ENCODE measurements around the gene MYNN. TPM values are rescaled to one million over a fixed set of nuclear protein-coding genes. Genes with fewer than 3 reads are reported as not detected.
"Not testable (repeated sequence)": the region's sequence is repeated elsewhere in the genome, so short reads cannot be mapped to it uniquely, and the experiment has no call there.

MYNN gene
- 10 to 100 TPM; 13.1 to 15.4 TPM for total RNA-seq
- 10 to 100 TPM; 28.7 to 36.3 (median 33.2) TPM for polyA plus RNA-seq (ENCODE audit: insufficient read length in 6 of 6)
- long read RNA-seq, donor 1, full-length matches to known transcripts = 3 of 17 reads
- long read RNA-seq, donor 1, partial matches to known transcripts = 14 of 17 reads
- long read RNA-seq, donor 1, other reads (novel, unspliced or antisense) = 0 of 17 reads
- long read RNA-seq, donor 2, full-length matches to known transcripts = 4 of 15 reads
- long read RNA-seq, donor 2, partial matches to known transcripts = 11 of 15 reads
- long read RNA-seq, donor 2, other reads (novel, unspliced or antisense) = 0 of 15 reads
- long read RNA-seq, donor 3, full-length matches to known transcripts = 6 of 6 reads
- long read RNA-seq, donor 3, partial matches to known transcripts = 0 of 6 reads
- long read RNA-seq, donor 3, other reads (novel, unspliced or antisense) = 0 of 6 reads
- long read RNA-seq, donor 4, full-length matches to known transcripts = 3 of 7 reads
- long read RNA-seq, donor 4, partial matches to known transcripts = 1 of 7 reads
- long read RNA-seq, donor 4, other reads (novel, unspliced or antisense) = 3 of 7 reads
- long read RNA-seq, donor 5, full-length matches to known transcripts = 2 of 2 reads
- long read RNA-seq, donor 5, partial matches to known transcripts = 0 of 2 reads
- long read RNA-seq, donor 5, other reads (novel, unspliced or antisense) = 0 of 2 reads
- long read RNA-seq, donor 6, full-length matches to known transcripts = 7 of 7 reads
- long read RNA-seq, donor 6, partial matches to known transcripts = 0 of 7 reads
- long read RNA-seq, donor 6, other reads (novel, unspliced or antisense) = 0 of 7 reads
- long read RNA-seq, donor 7, full-length matches to known transcripts = 5 of 5 reads
- long read RNA-seq, donor 7, partial matches to known transcripts = 0 of 5 reads
- long read RNA-seq, donor 7, other reads (novel, unspliced or antisense) = 0 of 5 reads
- long read RNA-seq, donor 8, full-length matches to known transcripts = 6 of 11 reads
- long read RNA-seq, donor 8, partial matches to known transcripts = 5 of 11 reads
- long read RNA-seq, donor 8, other reads (novel, unspliced or antisense) = 0 of 11 reads
- long read RNA-seq, donor 9 = 0 reads
- long read RNA-seq, donor 10, full-length matches to known transcripts = 2 of 3 reads
- long read RNA-seq, donor 10, partial matches to known transcripts = 1 of 3 reads
- long read RNA-seq, donor 10, other reads (novel, unspliced or antisense) = 0 of 3 reads
- long read RNA-seq, donor 11, full-length matches to known transcripts = 2 of 2 reads
- long read RNA-seq, donor 11, partial matches to known transcripts = 0 of 2 reads
- long read RNA-seq, donor 11, other reads (novel, unspliced or antisense) = 0 of 2 reads
- long read RNA-seq, donor 12, full-length matches to known transcripts = 2 of 2 reads
- long read RNA-seq, donor 12, partial matches to known transcripts = 0 of 2 reads
- long read RNA-seq, donor 12, other reads (novel, unspliced or antisense) = 0 of 2 reads

GRCh38 chr3:169772897-169773816 is at the start of gene MYNN:
MYNN (plus strand) TSS chr3:169773396; CDS start chr3:169774296, 900 bp downstream.
- DNase-seq (peak; percentile 93 to 97 (median 96)), ATAC-seq (peak; percentile 94)
- TF ChIP-seq CTCF (IDR thresholded peaks at IDR 0.05) = no peak
- H3K4me1 ChIP-seq = peaks cover 13 to 28% of the 10 kb centered on the region in 2 donors
- intact Hi-C loops (cut with DNase I) = no loop called here
- H3K36me3 ChIP-seq = peaks cover 0 to 38% of the 10 kb centered on the region in 2 donors
- no peaks in the 10 kb centered on the region for H3K27me3 ChIP-seq
- peak within 1 kb of the TSS; percentile 70 to 91 for H3K4me3 ChIP-seq
- no peaks in the 10 kb centered on the region for H3K9me3 ChIP-seq
- H3K27ac ChIP-seq = peak within 1 kb of the TSS; percentile 99 to 100

GRCh38 chr3:169731857-169732256 is 41.3 kb upstream of the MYNN start:
- H3K27ac ChIP-seq; H3K4me1 ChIP-seq; intact Hi-C loops (cut with DNase I); H3K36me3 ChIP-seq; H3K27me3 ChIP-seq; ATAC-seq; DNase-seq; H3K4me3 ChIP-seq: not testable (repeated sequence)
- peaks cover 0 to 27% of the 10 kb centered on the region in 2 donors for H3K9me3 ChIP-seq

- no peak for TF ChIP-seq CTCF (IDR thresholded peaks at IDR 0.05)
- ATAC-seq (no peak), DNase-seq (no peak)
- Histone ChIP-seq H3K27me3 (no peaks in the 10 kb centered on the region), H3K4me3 (no peak overlapping the region), H3K36me3 (no peaks in the 10 kb centered on the region), H3K4me1 (no peaks in the 10 kb centered on the region), H3K27ac (no peak overlapping the region), H3K9me3 (peaks cover 0 to 21% of the 10 kb centered on the region in 2 donors)
- intact Hi-C loops (cut with DNase I) = no loop called here
Observed at GRCh38 chr3:169739067-169739466, 34.1 kb upstream of the MYNN start.

GRCh38 chr3:169744366-169745054 is 28.7 kb upstream of the MYNN start:
- peak in 1 of 4 donors; percentile 37 for DNase-seq

More at GRCh38 chr3:169744366-169745054, 28.7 kb upstream of the MYNN start:
- Histone ChIP-seq H3K36me3 (no peaks in the 10 kb centered on the region), H3K27me3 (peaks cover 0 to 11% of the 10 kb centered on the region in 2 donors), H3K9me3 (no peaks in the 10 kb centered on the region), H3K4me1 (no peaks in the 10 kb centered on the region), H3K27ac (no peak overlapping the region), H3K4me3 (no peak overlapping the region)
- intact Hi-C loops (cut with DNase I) = no loop called here
- TF ChIP-seq CTCF (IDR thresholded peaks at IDR 0.05) = no peak
- peak; percentile 39 for ATAC-seq
